HepG2 (cell line): Measurements from ENCODE around the gene FCAMR. TPM values are rescaled to one million over a fixed set of nuclear protein-coding genes. Genes with fewer than 3 reads are reported as not detected.

Source experiments
- ARNT ChIP-seq: fragments of 450-650 bp; IDR thresholded peaks from 2 replicates; pipeline ENCODE4 v1.6.1; 2017
- CHCHD3 ChIP-seq: sonication (generic); formaldehyde crosslinking; IDR thresholded peaks from 2 replicates; pipeline ENCODE4 v1.8.0; 2022; ENCODE audit warnings: mild to moderate bottlenecking, missing genetic modification reagents, moderate library complexity
- CHD4 ChIP-seq: fragments of 200-600 bp; sonication (generic); IDR thresholded peaks from 2 replicates; pipeline ENCODE4 v1.7.0; 2017; ENCODE audit warnings: mild to moderate bottlenecking, low read length, borderline replicate concordance
- GABPA ChIP-seq, 2 experiments: IDR thresholded peaks; 2 replicates each; pipeline ENCODE4 v1.6.1; 2011 to 2016; ENCODE audit warnings: low read depth in 2 of 2, low read length in 1 of 2, missing biosample characterization in 1 of 2, missing genetic modification characterization in 1 of 2
- KLF13 ChIP-seq: sonication (generic); formaldehyde crosslinking; IDR thresholded peaks from 2 replicates; pipeline ENCODE4 v1.4.0; 2020; ENCODE audit warnings: mild to moderate bottlenecking, missing genetic modification reagents
- MED8 ChIP-seq: sonication (generic); formaldehyde crosslinking; IDR thresholded peaks from 2 replicates; pipeline ENCODE4 v1.8.1; 2023; ENCODE audit warnings: mild to moderate bottlenecking, missing genetic modification reagents; ENCODE audit not compliant: insufficient replicate concordance
- PAF1 ChIP-seq: IDR thresholded peaks from 2 replicates; pipeline ENCODE4 v1.6.1; 2016; ENCODE audit warnings: missing genetic modification reagents, missing compliant biosample characterization
- RXRA ChIP-seq: sonication (generic); formaldehyde crosslinking; IDR thresholded peaks from 2 replicates; pipeline ENCODE4 v1.5.1; 2020; ENCODE audit warnings: missing genetic modification reagents
- SYNCRIP ChIP-seq: fragments of 200-400 bp; formaldehyde crosslinking; IDR thresholded peaks from 2 replicates; pipeline ENCODE4 v1.6.1; 2018; ENCODE audit warnings: mild to moderate bottlenecking, low read depth, low read length; ENCODE audit not compliant: insufficient read depth
- TBX3 ChIP-seq: fragments of 450-650 bp; IDR thresholded peaks from 2 replicates; pipeline ENCODE4 v1.6.1; 2017; ENCODE audit warnings: antibody characterized with exemption, mild to moderate bottlenecking, inconsistent platforms, borderline replicate concordance
- TCF7 ChIP-seq: sonication (generic); IDR thresholded peaks from 2 replicates; pipeline ENCODE4 v1.6.1; 2016; ENCODE audit warnings: antibody characterized with exemption, low read depth
- polyA plus RNA-seq, 8 experiments: library from polyadenylated mRNA; depleted of rRNA in 3 of 8; stranded (reverse) in 7 of 8; unstranded in 1 of 8; fragments of >200 nt; fragmentation: Illumina TruSeq in 4 of 8; extraction: Trizol in 4 of 8; gene quantifications; 2 replicates each; pipeline versions ENCODE4 v1.2.1 to v1.2.3, GENCODE V29; 2011 to 2016; ENCODE audit warnings: low read depth in 4 of 8, missing spikeins in 1 of 8, mixed read lengths in 1 of 8; ENCODE audit not compliant: insufficient read depth in 1 of 8
- total RNA-seq, 5 experiments: library from RNA; depleted of rRNA; stranded (reverse); fragments of >200 nt; fragmentation: Illumina TruSeq; extraction: Trizol; gene quantifications; 2 replicates each; pipeline ENCODE4 v1.2.3, GENCODE V29; 2016; ENCODE audit warnings: low read depth in 1 of 5
- TF ChIP-seq, protein P1 (sequence below), 2 experiments: IDR thresholded peaks; 2 replicates each; pipeline ENCODE4 v1.6.1; 2011 to 2012; ENCODE audit warnings: low read length in 2 of 2, borderline replicate concordance in 1 of 2, low read depth in 1 of 2, mild to moderate bottlenecking in 1 of 2, moderate library complexity in 1 of 2
- TF ChIP-seq, protein P2 (sequence below): sonication (generic); formaldehyde crosslinking; conservative IDR thresholded peaks from 2 replicates; pipeline ENCODE4 v1.4.0; 2020; ENCODE audit warnings: missing genetic modification reagents
- TF ChIP-seq, protein P3 (sequence below): sonication (generic); formaldehyde crosslinking; IDR thresholded peaks from 2 replicates; pipeline ENCODE4 v1.8.1; 2023; ENCODE audit warnings: mild to moderate bottlenecking, inconsistent platforms, moderate library complexity, missing genetic modification reagents, borderline replicate concordance
- TF ChIP-seq, protein P4 (sequence below): sonication (generic); formaldehyde crosslinking; IDR thresholded peaks from 2 replicates; pipeline ENCODE4 v1.4.0; 2020; ENCODE audit warnings: missing genetic modification reagents, borderline replicate concordance
- TF ChIP-seq, protein P5 (sequence below): fragments of 450-650 bp; IDR thresholded peaks from 2 replicates; pipeline ENCODE4 v1.6.1; 2016

FCAMR gene
- total and polyA plus RNA-seq, 2 of the 13 experiments (the other 11 are each of a cell fraction or from before 2014, with no cell fraction given): not detected

DNA sequence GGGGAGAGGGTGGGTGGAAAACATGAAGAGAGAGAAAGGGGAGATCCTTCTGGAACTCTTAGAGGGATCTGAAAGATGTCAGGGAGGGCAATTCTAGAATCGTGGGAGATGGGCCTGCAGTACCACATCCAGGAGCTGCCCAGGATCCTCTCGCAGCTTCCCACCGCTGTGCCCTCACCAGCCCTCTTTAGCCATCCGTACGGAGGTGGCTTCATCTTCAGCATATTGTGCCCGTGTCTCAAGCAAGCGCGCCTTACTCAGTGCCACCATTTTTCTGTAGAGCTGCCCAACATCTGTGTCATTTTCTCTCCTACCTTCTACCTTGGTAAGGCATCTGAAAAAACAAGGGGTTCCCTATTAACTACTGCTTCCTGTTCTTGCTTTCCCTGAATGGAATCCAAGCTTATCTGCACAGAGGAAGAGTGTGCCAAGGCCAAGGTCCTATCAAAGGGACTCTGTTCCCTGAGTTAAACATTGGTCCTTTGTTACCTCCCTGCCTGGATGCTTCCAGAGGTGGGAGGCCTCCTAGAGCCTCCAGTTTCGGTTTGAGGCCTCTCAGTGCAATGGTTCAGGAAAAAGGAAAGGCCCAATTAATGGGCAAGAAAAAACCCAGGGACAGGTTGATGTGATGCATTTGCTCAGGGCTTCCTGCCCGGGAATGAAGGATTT lies 39.1 kb upstream of the FCAMR start (continued):
- TF ChIP-seq, protein P1, sequence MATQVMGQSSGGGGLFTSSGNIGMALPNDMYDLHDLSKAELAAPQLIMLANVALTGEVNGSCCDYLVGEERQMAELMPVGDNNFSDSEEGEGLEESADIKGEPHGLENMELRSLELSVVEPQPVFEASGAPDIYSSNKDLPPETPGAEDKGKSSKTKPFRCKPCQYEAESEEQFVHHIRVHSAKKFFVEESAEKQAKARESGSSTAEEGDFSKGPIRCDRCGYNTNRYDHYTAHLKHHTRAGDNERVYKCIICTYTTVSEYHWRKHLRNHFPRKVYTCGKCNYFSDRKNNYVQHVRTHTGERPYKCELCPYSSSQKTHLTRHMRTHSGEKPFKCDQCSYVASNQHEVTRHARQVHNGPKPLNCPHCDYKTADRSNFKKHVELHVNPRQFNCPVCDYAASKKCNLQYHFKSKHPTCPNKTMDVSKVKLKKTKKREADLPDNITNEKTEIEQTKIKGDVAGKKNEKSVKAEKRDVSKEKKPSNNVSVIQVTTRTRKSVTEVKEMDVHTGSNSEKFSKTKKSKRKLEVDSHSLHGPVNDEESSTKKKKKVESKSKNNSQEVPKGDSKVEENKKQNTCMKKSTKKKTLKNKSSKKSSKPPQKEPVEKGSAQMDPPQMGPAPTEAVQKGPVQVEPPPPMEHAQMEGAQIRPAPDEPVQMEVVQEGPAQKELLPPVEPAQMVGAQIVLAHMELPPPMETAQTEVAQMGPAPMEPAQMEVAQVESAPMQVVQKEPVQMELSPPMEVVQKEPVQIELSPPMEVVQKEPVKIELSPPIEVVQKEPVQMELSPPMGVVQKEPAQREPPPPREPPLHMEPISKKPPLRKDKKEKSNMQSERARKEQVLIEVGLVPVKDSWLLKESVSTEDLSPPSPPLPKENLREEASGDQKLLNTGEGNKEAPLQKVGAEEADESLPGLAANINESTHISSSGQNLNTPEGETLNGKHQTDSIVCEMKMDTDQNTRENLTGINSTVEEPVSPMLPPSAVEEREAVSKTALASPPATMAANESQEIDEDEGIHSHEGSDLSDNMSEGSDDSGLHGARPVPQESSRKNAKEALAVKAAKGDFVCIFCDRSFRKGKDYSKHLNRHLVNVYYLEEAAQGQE (IDR thresholded peaks at IDR 0.05; ENCODE audit: borderline replicate concordance in 1 of 2, low read depth in 1 of 2, low read length in 2 of 2): no peak
- TF ChIP-seq SYNCRIP (no peak), TCF7 (no peak; the same call in 1 of the 2 replicates), MED8 (CRISPR knock-in tag) (no peak), RXRA (CRISPR knock-in tag) (peak; percentile 37; the same call in 1 of the 2 replicates), CHD4 (no peak), PAF1 (no peak), CHCHD3 (CRISPR knock-in tag) (no peak), KLF13 (CRISPR knock-in tag) (no peak), ARNT (no peak), GABPA (IDR thresholded peaks at IDR 0.05; ENCODE audit: low read depth, low read length) (no peak), GABPA (CRISPR knock-in tag; IDR thresholded peaks at IDR 0.05; ENCODE audit: low read depth) (no peak), TBX3 (no peak)
- TF ChIP-seq, protein P2, sequence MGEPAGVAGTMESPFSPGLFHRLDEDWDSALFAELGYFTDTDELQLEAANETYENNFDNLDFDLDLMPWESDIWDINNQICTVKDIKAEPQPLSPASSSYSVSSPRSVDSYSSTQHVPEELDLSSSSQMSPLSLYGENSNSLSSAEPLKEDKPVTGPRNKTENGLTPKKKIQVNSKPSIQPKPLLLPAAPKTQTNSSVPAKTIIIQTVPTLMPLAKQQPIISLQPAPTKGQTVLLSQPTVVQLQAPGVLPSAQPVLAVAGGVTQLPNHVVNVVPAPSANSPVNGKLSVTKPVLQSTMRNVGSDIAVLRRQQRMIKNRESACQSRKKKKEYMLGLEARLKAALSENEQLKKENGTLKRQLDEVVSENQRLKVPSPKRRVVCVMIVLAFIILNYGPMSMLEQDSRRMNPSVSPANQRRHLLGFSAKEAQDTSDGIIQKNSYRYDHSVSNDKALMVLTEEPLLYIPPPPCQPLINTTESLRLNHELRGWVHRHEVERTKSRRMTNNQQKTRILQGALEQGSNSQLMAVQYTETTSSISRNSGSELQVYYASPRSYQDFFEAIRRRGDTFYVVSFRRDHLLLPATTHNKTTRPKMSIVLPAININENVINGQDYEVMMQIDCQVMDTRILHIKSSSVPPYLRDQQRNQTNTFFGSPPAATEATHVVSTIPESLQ (CRISPR knock-in tag): no peak
- TF ChIP-seq, protein P3, sequence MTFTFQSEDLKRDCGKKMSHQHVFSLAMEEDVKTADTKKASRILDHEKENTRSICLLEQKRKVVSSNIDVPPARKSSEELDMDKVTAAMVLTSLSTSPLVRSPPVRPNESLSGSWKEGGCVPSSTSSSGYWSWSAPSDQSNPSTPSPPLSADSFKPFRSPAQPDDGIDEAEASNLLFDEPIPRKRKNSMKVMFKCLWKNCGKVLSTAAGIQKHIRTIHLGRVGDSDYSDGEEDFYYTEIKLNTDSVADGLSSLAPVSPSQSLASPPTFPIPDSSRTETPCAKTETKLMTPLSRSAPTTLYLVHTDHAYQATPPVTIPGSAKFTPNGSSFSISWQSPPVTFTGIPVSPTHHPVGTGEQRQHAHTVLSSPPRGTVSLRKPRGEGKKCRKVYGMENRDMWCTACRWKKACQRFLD (CRISPR knock-in tag): no peak
- TF ChIP-seq, protein P4, sequence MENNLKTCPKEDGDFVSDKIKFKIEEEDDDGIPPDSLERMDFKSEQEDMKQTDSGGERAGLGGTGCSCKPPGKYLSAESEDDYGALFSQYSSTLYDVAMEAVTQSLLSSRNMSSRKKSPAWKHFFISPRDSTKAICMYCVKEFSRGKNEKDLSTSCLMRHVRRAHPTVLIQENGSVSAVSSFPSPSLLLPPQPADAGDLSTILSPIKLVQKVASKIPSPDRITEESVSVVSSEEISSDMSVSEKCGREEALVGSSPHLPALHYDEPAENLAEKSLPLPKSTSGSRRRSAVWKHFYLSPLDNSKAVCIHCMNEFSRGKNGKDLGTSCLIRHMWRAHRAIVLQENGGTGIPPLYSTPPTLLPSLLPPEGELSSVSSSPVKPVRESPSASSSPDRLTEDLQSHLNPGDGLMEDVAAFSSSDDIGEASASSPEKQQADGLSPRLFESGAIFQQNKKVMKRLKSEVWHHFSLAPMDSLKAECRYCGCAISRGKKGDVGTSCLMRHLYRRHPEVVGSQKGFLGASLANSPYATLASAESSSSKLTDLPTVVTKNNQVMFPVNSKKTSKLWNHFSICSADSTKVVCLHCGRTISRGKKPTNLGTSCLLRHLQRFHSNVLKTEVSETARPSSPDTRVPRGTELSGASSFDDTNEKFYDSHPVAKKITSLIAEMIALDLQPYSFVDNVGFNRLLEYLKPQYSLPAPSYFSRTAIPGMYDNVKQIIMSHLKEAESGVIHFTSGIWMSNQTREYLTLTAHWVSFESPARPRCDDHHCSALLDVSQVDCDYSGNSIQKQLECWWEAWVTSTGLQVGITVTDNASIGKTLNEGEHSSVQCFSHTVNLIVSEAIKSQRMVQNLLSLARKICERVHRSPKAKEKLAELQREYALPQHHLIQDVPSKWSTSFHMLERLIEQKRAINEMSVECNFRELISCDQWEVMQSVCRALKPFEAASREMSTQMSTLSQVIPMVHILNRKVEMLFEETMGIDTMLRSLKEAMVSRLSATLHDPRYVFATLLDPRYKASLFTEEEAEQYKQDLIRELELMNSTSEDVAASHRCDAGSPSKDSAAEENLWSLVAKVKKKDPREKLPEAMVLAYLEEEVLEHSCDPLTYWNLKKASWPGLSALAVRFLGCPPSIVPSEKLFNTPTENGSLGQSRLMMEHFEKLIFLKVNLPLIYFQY: no peak
- TF ChIP-seq, protein P5, sequence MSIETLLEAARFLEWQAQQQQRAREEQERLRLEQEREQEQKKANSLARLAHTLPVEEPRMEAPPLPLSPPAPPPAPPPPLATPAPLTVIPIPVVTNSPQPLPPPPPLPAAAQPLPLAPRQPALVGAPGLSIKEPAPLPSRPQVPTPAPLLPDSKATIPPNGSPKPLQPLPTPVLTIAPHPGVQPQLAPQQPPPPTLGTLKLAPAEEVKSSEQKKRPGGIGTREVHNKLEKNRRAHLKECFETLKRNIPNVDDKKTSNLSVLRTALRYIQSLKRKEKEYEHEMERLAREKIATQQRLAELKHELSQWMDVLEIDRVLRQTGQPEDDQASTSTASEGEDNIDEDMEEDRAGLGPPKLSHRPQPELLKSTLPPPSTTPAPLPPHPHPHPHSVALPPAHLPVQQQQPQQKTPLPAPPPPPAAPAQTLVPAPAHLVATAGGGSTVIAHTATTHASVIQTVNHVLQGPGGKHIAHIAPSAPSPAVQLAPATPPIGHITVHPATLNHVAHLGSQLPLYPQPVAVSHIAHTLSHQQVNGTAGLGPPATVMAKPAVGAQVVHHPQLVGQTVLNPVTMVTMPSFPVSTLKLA: no peak
